OCI-LY3 (cell line): ENCODE results near the gene ADGRV1.

Experiments used
- EZH2phosphoT487 ChIP-seq: fragments of 200-600 bp; shearing (Covaris generic); IDR thresholded peaks from 2 replicates; pipeline ENCODE4 v1.6.1; 2018; ENCODE audit warnings: antibody characterized with exemption, mixed run types, low read depth
- TF ChIP-seq, protein P1 (sequence below): fragments of 200-600, 300-600 bp; sonication (generic); IDR thresholded peaks from 2 replicates; pipeline ENCODE4 v1.5.1; 2014; ENCODE audit warnings: antibody characterized with exemption, low read length, low read depth

DNA sequence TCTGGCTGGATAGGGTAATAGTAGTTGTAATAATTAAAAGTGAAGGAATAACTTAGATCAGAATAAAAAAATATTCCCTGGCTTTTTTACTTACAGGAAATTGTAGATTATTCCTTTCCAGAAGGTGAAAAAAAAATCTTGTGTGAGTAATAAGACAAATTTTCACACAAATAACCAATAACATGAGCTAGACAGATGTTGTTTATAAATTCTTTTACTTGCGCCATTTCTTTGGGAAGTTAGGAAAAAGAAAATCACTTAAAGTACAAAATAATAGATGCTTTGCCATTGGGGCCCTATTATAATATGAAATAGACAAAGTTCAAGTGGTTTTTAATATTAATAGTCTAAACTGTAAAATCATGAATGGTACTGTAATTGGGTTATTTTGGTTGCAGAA is 620.4 kb downstream of the ADGRV1 start:
- TF ChIP-seq, protein P1, sequence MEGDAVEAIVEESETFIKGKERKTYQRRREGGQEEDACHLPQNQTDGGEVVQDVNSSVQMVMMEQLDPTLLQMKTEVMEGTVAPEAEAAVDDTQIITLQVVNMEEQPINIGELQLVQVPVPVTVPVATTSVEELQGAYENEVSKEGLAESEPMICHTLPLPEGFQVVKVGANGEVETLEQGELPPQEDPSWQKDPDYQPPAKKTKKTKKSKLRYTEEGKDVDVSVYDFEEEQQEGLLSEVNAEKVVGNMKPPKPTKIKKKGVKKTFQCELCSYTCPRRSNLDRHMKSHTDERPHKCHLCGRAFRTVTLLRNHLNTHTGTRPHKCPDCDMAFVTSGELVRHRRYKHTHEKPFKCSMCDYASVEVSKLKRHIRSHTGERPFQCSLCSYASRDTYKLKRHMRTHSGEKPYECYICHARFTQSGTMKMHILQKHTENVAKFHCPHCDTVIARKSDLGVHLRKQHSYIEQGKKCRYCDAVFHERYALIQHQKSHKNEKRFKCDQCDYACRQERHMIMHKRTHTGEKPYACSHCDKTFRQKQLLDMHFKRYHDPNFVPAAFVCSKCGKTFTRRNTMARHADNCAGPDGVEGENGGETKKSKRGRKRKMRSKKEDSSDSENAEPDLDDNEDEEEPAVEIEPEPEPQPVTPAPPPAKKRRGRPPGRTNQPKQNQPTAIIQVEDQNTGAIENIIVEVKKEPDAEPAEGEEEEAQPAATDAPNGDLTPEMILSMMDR = no peak
- no peak for TF ChIP-seq EZH2phosphoT487
